GM12878 (cell line): Measurements from ENCODE around the gene GFOD2.

ENCODE experiments used
- CBX3 ChIP-seq: fragments of 200-600 bp; sonication (generic); IDR thresholded peaks from 2 replicates; pipeline ENCODE4 v1.6.1; 2016; ENCODE audit warnings: low read depth, borderline replicate concordance
- CBX5 ChIP-seq: sonication (generic); IDR thresholded peaks from 2 replicates; pipeline ENCODE4 v1.6.1; 2016; ENCODE audit warnings: low read depth, moderate library complexity, mild to moderate bottlenecking, inconsistent platforms
- CREB1 ChIP-seq: IDR thresholded peaks from 2 replicates; pipeline ENCODE4 v1.6.1; 2012; ENCODE audit warnings: low read depth, mild to moderate bottlenecking, inconsistent platforms
- KAT2A ChIP-seq: conservative IDR thresholded peaks from 2 replicates; pipeline ENCODE4 v1.6.1; 2011; ENCODE audit warnings: low read depth, low read length; ENCODE audit not compliant: control insufficient read depth
- MTA2 ChIP-seq: fragments of 450-650 bp; IDR thresholded peaks from 2 replicates; pipeline ENCODE4 v1.6.1; 2016; ENCODE audit warnings: low read depth, mild to moderate bottlenecking, moderate library complexity
- PAX5 ChIP-seq: IDR thresholded peaks from 2 replicates; pipeline ENCODE4 v1.6.1; 2011; ENCODE audit warnings: low read depth, low read length, borderline replicate concordance
- POLR2AphosphoS5 ChIP-seq: IDR thresholded peaks from 2 replicates; pipeline ENCODE4 v1.6.1; 2011; ENCODE audit warnings: mild to moderate bottlenecking, low read length, inconsistent platforms
- RAD21 ChIP-seq: IDR thresholded peaks from 2 replicates; pipeline ENCODE4 v1.6.1; 2011; ENCODE audit warnings: mild to moderate bottlenecking, low read depth, low read length, moderate library complexity; ENCODE audit not compliant: insufficient read depth
- RAD51 ChIP-seq: fragments of 450-650 bp; IDR thresholded peaks from 2 replicates; pipeline ENCODE4 v1.6.1; 2016; ENCODE audit warnings: moderate library complexity, mild to moderate bottlenecking, inconsistent platforms
- TCF7 ChIP-seq: IDR thresholded peaks from 2 replicates; pipeline ENCODE4 v1.6.1; 2014; ENCODE audit warnings: antibody characterized with exemption, borderline replicate concordance
- USF1 ChIP-seq: IDR thresholded peaks from 2 replicates; pipeline ENCODE4 v1.6.1; 2011; ENCODE audit warnings: borderline replicate concordance, low read depth, mild to moderate bottlenecking, moderate library complexity, mixed read lengths, low read length; ENCODE audit not compliant: insufficient read depth; ENCODE audit errors: extremely low read length
- ZBTB33 ChIP-seq: fragments of 450-650 bp; IDR thresholded peaks from 2 replicates; pipeline ENCODE4 v1.6.1; 2017; ENCODE audit warnings: mild to moderate bottlenecking
- ZNF274 ChIP-seq: IDR thresholded peaks from one replicate; pipeline ENCODE4 v1.8.0; 2011; ENCODE audit not compliant: insufficient read length, insufficient read depth
- TF ChIP-seq, protein P1 (sequence below), 3 experiments: IDR thresholded peaks in 2 of 3; conservative IDR thresholded peaks in 1 of 3; 2 replicates each; pipeline ENCODE4 v1.5.1; 2011; ENCODE audit warnings: low read depth in 3 of 3, low read length in 3 of 3, mild to moderate bottlenecking in 3 of 3, control low read depth in 2 of 3, moderate library complexity in 2 of 3, inconsistent platforms in 1 of 3, mixed read lengths in 1 of 3; ENCODE audit not compliant: control insufficient read depth in 2 of 3, insufficient read depth in 1 of 3; ENCODE audit errors: extremely low read depth in 1 of 3

GRCh38 chr16:67748834-67749233, 29.7 kb upstream of the GFOD2 start:
- TF ChIP-seq CREB1: no peak
- TF ChIP-seq USF1: no peak
- TF ChIP-seq TCF7: no peak
- no peak for TF ChIP-seq KAT2A
- no peak for TF ChIP-seq MTA2
- TF ChIP-seq CBX3: no peak
- TF ChIP-seq POLR2AphosphoS5: no peak
- TF ChIP-seq RAD51: no peak
- TF ChIP-seq, protein P1, sequence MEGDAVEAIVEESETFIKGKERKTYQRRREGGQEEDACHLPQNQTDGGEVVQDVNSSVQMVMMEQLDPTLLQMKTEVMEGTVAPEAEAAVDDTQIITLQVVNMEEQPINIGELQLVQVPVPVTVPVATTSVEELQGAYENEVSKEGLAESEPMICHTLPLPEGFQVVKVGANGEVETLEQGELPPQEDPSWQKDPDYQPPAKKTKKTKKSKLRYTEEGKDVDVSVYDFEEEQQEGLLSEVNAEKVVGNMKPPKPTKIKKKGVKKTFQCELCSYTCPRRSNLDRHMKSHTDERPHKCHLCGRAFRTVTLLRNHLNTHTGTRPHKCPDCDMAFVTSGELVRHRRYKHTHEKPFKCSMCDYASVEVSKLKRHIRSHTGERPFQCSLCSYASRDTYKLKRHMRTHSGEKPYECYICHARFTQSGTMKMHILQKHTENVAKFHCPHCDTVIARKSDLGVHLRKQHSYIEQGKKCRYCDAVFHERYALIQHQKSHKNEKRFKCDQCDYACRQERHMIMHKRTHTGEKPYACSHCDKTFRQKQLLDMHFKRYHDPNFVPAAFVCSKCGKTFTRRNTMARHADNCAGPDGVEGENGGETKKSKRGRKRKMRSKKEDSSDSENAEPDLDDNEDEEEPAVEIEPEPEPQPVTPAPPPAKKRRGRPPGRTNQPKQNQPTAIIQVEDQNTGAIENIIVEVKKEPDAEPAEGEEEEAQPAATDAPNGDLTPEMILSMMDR (IDR thresholded peaks at IDR 0.05 in 2 of 3, conservative IDR thresholded peaks at IDR 0.05 in 1 of 3; ENCODE audit: control insufficient read depth in 2 of 3, extremely low read depth in 1 of 3, insufficient read depth in 1 of 3, low read depth in 3 of 3, low read length in 3 of 3): no peak
- no peak for TF ChIP-seq ZNF274
- no peak for TF ChIP-seq PAX5
- no peak for TF ChIP-seq CBX5
- no peak for TF ChIP-seq RAD21
- TF ChIP-seq ZBTB33: no peak
